ENCODE results near the gene RASL10B.
A peak's percentile ranks its signal among the peaks of the same experiment; 100 is the strongest.

RASL10B gene

GRCh38 chr17:35757243-35757642 lies 25.8 kb downstream of the RASL10B start:
- no peak overlapping the region for H3K4me3 ChIP-seq (ENCODE audit: low read length)
- no peak overlapping the region for H3K27ac ChIP-seq (ENCODE audit: low read length)
- H3K9ac ChIP-seq (ENCODE audit: low read length) = no peak overlapping the region
- no peaks in the 10 kb centered on the region for H3K9me3 ChIP-seq (ENCODE audit: control insufficient read depth, low read depth, low read length)
- no peaks in the 10 kb centered on the region for H3K36me3 ChIP-seq (ENCODE audit: control insufficient read depth, low read depth, low read length)
- H3K4me1 ChIP-seq (ENCODE audit: control insufficient read depth, low read depth, low read length) = no peaks in the 10 kb centered on the region
- H3K27me3 ChIP-seq (ENCODE audit: control insufficient read depth, insufficient read depth, low read length) = no peaks in the 10 kb centered on the region

- Histone ChIP-seq H3K27ac (ENCODE audit: low read length) (no peak within 1 kb of the TSS), H3K9me3 (ENCODE audit: control insufficient read depth, low read depth, low read length) (no peaks in the 10 kb centered on the region), H3K9ac (ENCODE audit: low read length) (no peak within 1 kb of the TSS), H3K4me1 (ENCODE audit: control insufficient read depth, low read depth, low read length) (peaks cover 3% of the 10 kb centered on the region), H3K4me3 (ENCODE audit: low read length) (no peak within 1 kb of the TSS), H3K27me3 (ENCODE audit: control insufficient read depth, insufficient read depth, low read length) (no peaks in the 10 kb centered on the region), H3K36me3 (ENCODE audit: control insufficient read depth, low read depth, low read length) (no peaks in the 10 kb centered on the region)
These were observed 29.1 kb downstream of the RASL10B start, which contains the start of gene C17orf50 for GRCh38 chr17:35760587-35760986. Gene C17orf50, plus strand, starts transcription at chr17:35760887. Its CDS starts 55 bp downstream, at chr17:35760942.

- H3K27me3 ChIP-seq (ENCODE audit: control insufficient read depth, insufficient read depth, low read length) = no peaks in the 10 kb centered on the region
- H3K27ac ChIP-seq (ENCODE audit: low read length) = no peak overlapping the region
- H3K9me3 ChIP-seq (ENCODE audit: control insufficient read depth, low read depth, low read length) = no peaks in the 10 kb centered on the region
- H3K36me3 ChIP-seq (ENCODE audit: control insufficient read depth, low read depth, low read length) = no peaks in the 10 kb centered on the region
- no peak overlapping the region for H3K4me3 ChIP-seq (ENCODE audit: low read length)
- no peak overlapping the region for H3K9ac ChIP-seq (ENCODE audit: low read length)
- peaks cover 3% of the 10 kb centered on the region for H3K4me1 ChIP-seq (ENCODE audit: control insufficient read depth, low read depth, low read length)
These were observed 30.2 kb downstream of the RASL10B start for GRCh38 chr17:35761601-35762000.

- Histone ChIP-seq H3K27me3 (ENCODE audit: control insufficient read depth, insufficient read depth, low read length) (no peaks in the 10 kb centered on the region), H3K9me3 (ENCODE audit: control insufficient read depth, low read depth, low read length) (no peaks in the 10 kb centered on the region), H3K27ac (ENCODE audit: low read length) (no peak overlapping the region), H3K36me3 (ENCODE audit: control insufficient read depth, low read depth, low read length) (no peaks in the 10 kb centered on the region), H3K4me1 (ENCODE audit: control insufficient read depth, low read depth, low read length) (peaks cover 3% of the 10 kb centered on the region), H3K4me3 (ENCODE audit: low read length) (no peak overlapping the region), H3K9ac (ENCODE audit: low read length) (no peak overlapping the region)
These were observed 32.3 kb downstream of the RASL10B start for GRCh38 chr17:35763767-35764122.

- Histone ChIP-seq H3K27ac (ENCODE audit: low read length) (no peak overlapping the region), H3K4me3 (ENCODE audit: low read length) (peak overlapping the region; percentile 65), H3K27me3 (ENCODE audit: control insufficient read depth, insufficient read depth, low read length) (no peaks in the 10 kb centered on the region), H3K9me3 (ENCODE audit: control insufficient read depth, low read depth, low read length) (no peaks in the 10 kb centered on the region), H3K36me3 (ENCODE audit: control insufficient read depth, low read depth, low read length) (no peaks in the 10 kb centered on the region), H3K9ac (ENCODE audit: low read length) (peak overlapping the region; percentile 25), H3K4me1 (ENCODE audit: control insufficient read depth, low read depth, low read length) (peaks cover 3% of the 10 kb centered on the region)
These were observed 32.9 kb downstream of the RASL10B start for GRCh38 chr17:35764123-35764991.

GRCh38 chr17:35765086-35765710 lies 33.8 kb downstream of the RASL10B start:
- no peaks in the 10 kb centered on the region for H3K36me3 ChIP-seq (ENCODE audit: control insufficient read depth, low read depth, low read length)
- no peaks in the 10 kb centered on the region for H3K9me3 ChIP-seq (ENCODE audit: control insufficient read depth, low read depth, low read length)
- H3K27ac ChIP-seq (ENCODE audit: low read length) = no peak overlapping the region
- H3K9ac ChIP-seq (ENCODE audit: low read length) = no peak overlapping the region
- H3K27me3 ChIP-seq (ENCODE audit: control insufficient read depth, insufficient read depth, low read length) = no peaks in the 10 kb centered on the region
- H3K4me3 ChIP-seq (ENCODE audit: low read length) = peak overlapping the region; percentile 65
- peaks cover 3% of the 10 kb centered on the region for H3K4me1 ChIP-seq (ENCODE audit: control insufficient read depth, low read depth, low read length)

GRCh38 chr17:35765756-35766488 lies 34.5 kb downstream of the RASL10B start:
- peaks cover 3% of the 10 kb centered on the region for H3K4me1 ChIP-seq (ENCODE audit: control insufficient read depth, low read depth, low read length)
- no peaks in the 10 kb centered on the region for H3K27me3 ChIP-seq (ENCODE audit: control insufficient read depth, insufficient read depth, low read length)
- H3K9me3 ChIP-seq (ENCODE audit: control insufficient read depth, low read depth, low read length) = no peaks in the 10 kb centered on the region
- no peak overlapping the region for H3K4me3 ChIP-seq (ENCODE audit: low read length)
- no peak overlapping the region for H3K27ac ChIP-seq (ENCODE audit: low read length)
- H3K9ac ChIP-seq (ENCODE audit: low read length) = no peak overlapping the region
- no peaks in the 10 kb centered on the region for H3K36me3 ChIP-seq (ENCODE audit: control insufficient read depth, low read depth, low read length)

GRCh38 chr17:35766489-35766877 lies 35.0 kb downstream of the RASL10B start:
- H3K4me3 ChIP-seq (ENCODE audit: low read length) = no peak overlapping the region
- no peaks in the 10 kb centered on the region for H3K9me3 ChIP-seq (ENCODE audit: control insufficient read depth, low read depth, low read length)
- peaks cover 3% of the 10 kb centered on the region for H3K4me1 ChIP-seq (ENCODE audit: control insufficient read depth, low read depth, low read length)
- H3K27me3 ChIP-seq (ENCODE audit: control insufficient read depth, insufficient read depth, low read length) = no peaks in the 10 kb centered on the region
- H3K9ac ChIP-seq (ENCODE audit: low read length) = no peak overlapping the region
- no peak overlapping the region for H3K27ac ChIP-seq (ENCODE audit: low read length)
- no peaks in the 10 kb centered on the region for H3K36me3 ChIP-seq (ENCODE audit: control insufficient read depth, low read depth, low read length)

- H3K27me3 ChIP-seq (ENCODE audit: control insufficient read depth, insufficient read depth, low read length) = no peaks in the 10 kb centered on the region
- H3K4me1 ChIP-seq (ENCODE audit: control insufficient read depth, low read depth, low read length) = peaks cover 5% of the 10 kb centered on the region
- no peak overlapping the region for H3K4me3 ChIP-seq (ENCODE audit: low read length)
- H3K27ac ChIP-seq (ENCODE audit: low read length) = no peak overlapping the region
- H3K9me3 ChIP-seq (ENCODE audit: control insufficient read depth, low read depth, low read length) = no peaks in the 10 kb centered on the region
- H3K9ac ChIP-seq (ENCODE audit: low read length) = no peak overlapping the region
- H3K36me3 ChIP-seq (ENCODE audit: control insufficient read depth, low read depth, low read length) = no peaks in the 10 kb centered on the region
These were observed 35.6 kb downstream of the RASL10B start for GRCh38 chr17:35766903-35767510.

- H3K36me3 ChIP-seq (ENCODE audit: control insufficient read depth, low read depth, low read length) = no peaks in the 10 kb centered on the region
- no peak overlapping the region for H3K9ac ChIP-seq (ENCODE audit: low read length)
- peaks cover 16% of the 10 kb centered on the region for H3K4me1 ChIP-seq (ENCODE audit: control insufficient read depth, low read depth, low read length)
- no peaks in the 10 kb centered on the region for H3K9me3 ChIP-seq (ENCODE audit: control insufficient read depth, low read depth, low read length)
- H3K27ac ChIP-seq (ENCODE audit: low read length) = no peak overlapping the region
- no peaks in the 10 kb centered on the region for H3K27me3 ChIP-seq (ENCODE audit: control insufficient read depth, insufficient read depth, low read length)
- no peak overlapping the region for H3K4me3 ChIP-seq (ENCODE audit: low read length)
These were observed 37.4 kb downstream of the RASL10B start for GRCh38 chr17:35768797-35769196.

- Histone ChIP-seq H3K27ac (ENCODE audit: low read length) (no peak overlapping the region), H3K36me3 (ENCODE audit: control insufficient read depth, low read depth, low read length) (no peaks in the 10 kb centered on the region), H3K9me3 (ENCODE audit: control insufficient read depth, low read depth, low read length) (no peaks in the 10 kb centered on the region), H3K27me3 (ENCODE audit: control insufficient read depth, insufficient read depth, low read length) (no peaks in the 10 kb centered on the region), H3K4me3 (ENCODE audit: low read length) (no peak overlapping the region), H3K9ac (ENCODE audit: low read length) (no peak overlapping the region), H3K4me1 (ENCODE audit: control insufficient read depth, low read depth, low read length) (peaks cover 25% of the 10 kb centered on the region)
These were observed 38.6 kb downstream of the RASL10B start for GRCh38 chr17:35769895-35770486.
